Measurements from ENCODE around the gene NISCH.

NISCH gene

GRCh38 chr3:52435246-52436101, 19.9 kb upstream of the NISCH start:
- DNase-seq = no peak

GRCh38 chr3:52436500-52437149, 18.8 kb upstream of the NISCH start:
- DNase-seq = no peak

- DNase-seq = no peak
These were observed 17.9 kb upstream of the NISCH start for GRCh38 chr3:52437326-52438103.

GRCh38 chr3:52438104-52438376, 17.4 kb upstream of the NISCH start:
- DNase-seq = no peak

GRCh38 chr3:52438579-52439425, 16.6 kb upstream of the NISCH start:
- DNase-seq = no peak

GRCh38 chr3:52439426-52440248, 15.8 kb upstream of the NISCH start:
- DNase-seq = no peak

GRCh38 chr3:52440249-52440551, 15.2 kb upstream of the NISCH start:
- no peak for DNase-seq

GRCh38 chr3:52440671-52441070, 14.7 kb upstream of the NISCH start:
- DNase-seq = no peak

- no peak for DNase-seq
These were observed 14.2 kb upstream of the NISCH start for GRCh38 chr3:52441091-52441771.

- DNase-seq = no peak
These were observed 13.6 kb upstream of the NISCH start for GRCh38 chr3:52441772-52442332.

GRCh38 chr3:52442409-52443267, 12.8 kb upstream of the NISCH start:
- DNase-seq = no peak

GRCh38 chr3:52443268-52443610, 12.2 kb upstream of the NISCH start:
- no peak for DNase-seq

- no peak for DNase-seq
These were observed 11.4 kb upstream of the NISCH start for GRCh38 chr3:52443791-52444687.

- DNase-seq = peak; percentile 33 to 65
These were observed 10.3 kb upstream of the NISCH start, which contains the start of gene SEMA3G for GRCh38 chr3:52444860-52445793. Gene SEMA3G, minus strand, starts transcription at chr3:52445103. Its CDS starts 76 bp downstream, at chr3:52445027.

- DNase-seq = no peak
These were observed 9.4 kb upstream of the NISCH start for GRCh38 chr3:52446042-52446441.

GRCh38 chr3:52446631-52447511, 8.5 kb upstream of the NISCH start:
- peak; percentile 48 to 73 for DNase-seq

All from bone marrow (tissue), 2 donors.